H1 (cell line): ENCODE results near the gene OR5AL1. TPM values are rescaled to one million over a fixed set of nuclear protein-coding genes. Genes with fewer than 3 reads are reported as not detected.

Source experiments
- CTCF ChIA-PET: fragments of 300-600 bp; sonication (Branson Sonifier 250); formaldehyde crosslinking; loops from one replicate; lab custom pipeline; 2021; ENCODE audit not compliant: partially characterized antibody; lab: Charles Lee
- POLR2A ChIA-PET: fragments of 300-600 bp; sonication (Branson Sonifier 250); formaldehyde crosslinking; loops from one replicate; lab custom pipeline; 2021; ENCODE audit warnings: inconsistent platforms; ENCODE audit not compliant: partially characterized antibody; lab: Charles Lee
- DNase-seq, 2 experiments: peaks; one replicate each; pipeline versions ENCODE4 v3.0.0 to v3.0.0-alpha.2; 2010 to 2022; ENCODE audit warnings: low spot score in 2 of 2, low read depth in 1 of 2, mixed read lengths in 1 of 2
- FAIRE-seq: peaks from 2 replicates; lab custom pipeline; 2011; peaks lifted over from hg19 to GRCh38; lab: Jason Lieb, UNC
- H2AFZ ChIP-seq: 2 replicates; pipeline ENCODE4 v1.8.1; 2012; ENCODE audit warnings: low read length, inconsistent platforms
- H2AK5ac ChIP-seq: 2 replicates; pipeline ENCODE4 v1.6.1; 2013; ENCODE audit warnings: low read depth, low read length
- H2BK120ac ChIP-seq: replicated peaks from 2 replicates; pipeline ENCODE3; 2013; ENCODE audit warnings: low read depth, low read length, inconsistent platforms
- H2BK12ac ChIP-seq: 2 replicates; pipeline ENCODE4 v1.6.1; 2013; ENCODE audit warnings: low read depth, low read length
- H2BK15ac ChIP-seq: 2 replicates; pipeline ENCODE4 v1.6.1; 2013; ENCODE audit warnings: low read length
- H2BK20ac ChIP-seq: 2 replicates; pipeline ENCODE4 v1.6.1; 2013; ENCODE audit warnings: low read length
- H2BK5ac ChIP-seq: 2 replicates; pipeline ENCODE4 v1.6.1; 2013; ENCODE audit warnings: low read depth, low read length
- H3K14ac ChIP-seq: 2 replicates; pipeline ENCODE4 v1.6.1; 2013; ENCODE audit warnings: inconsistent platforms; ENCODE audit not compliant: insufficient read length
- H3K18ac ChIP-seq: 2 replicates; pipeline ENCODE4 v1.6.1; 2013; ENCODE audit warnings: low read length; ENCODE audit errors: extremely low read depth
- H3K23ac ChIP-seq: 2 replicates; pipeline ENCODE4 v1.6.1; 2013; ENCODE audit warnings: inconsistent platforms; ENCODE audit not compliant: insufficient read length
- H3K23me2 ChIP-seq: 2 replicates; pipeline ENCODE4 v1.6.1; 2013; ENCODE audit warnings: low read depth, low read length
- H3K27ac ChIP-seq: 2 replicates; pipeline ENCODE4 v1.6.1; 2011; ENCODE audit warnings: low read depth, low read length, inconsistent platforms
- H3K27me3 ChIP-seq, 4 experiments: replicated peaks in 1 of 4; 1 replicate in 1 of 4; 2 replicates in 3 of 4; pipeline versions ENCODE4 v1.6.1 to v1.8.1; 2011 to 2013; ENCODE audit warnings: low read length in 3 of 4, mild to moderate bottlenecking in 3 of 4, inconsistent platforms in 2 of 4, mixed read lengths in 2 of 4, moderate library complexity in 1 of 4; ENCODE audit not compliant: control insufficient read depth in 3 of 4, insufficient read depth in 3 of 4; ENCODE audit errors: extremely low read depth in 1 of 4
- H3K36me3 ChIP-seq, 4 experiments: 2 replicates each; pipeline versions ENCODE4 v1.6.1 to v1.8.1; 2011 to 2013; ENCODE audit warnings: mild to moderate bottlenecking in 4 of 4, low read length in 3 of 4, moderate library complexity in 2 of 4, control low read depth in 1 of 4, inconsistent platforms in 1 of 4; ENCODE audit not compliant: insufficient read depth in 4 of 4, control insufficient read depth in 2 of 4
- H3K4ac ChIP-seq: replicated peaks from 2 replicates; pipeline ENCODE3; 2013; ENCODE audit warnings: low read length, low read depth, mixed read lengths, inconsistent platforms; ENCODE audit not compliant: insufficient read length
- H3K4me1 ChIP-seq, 4 experiments: replicated peaks in 1 of 4; 1 replicate in 1 of 4; 2 replicates in 3 of 4; pipeline versions ENCODE4 v1.6.1 to v1.8.1; 2011 to 2013; ENCODE audit warnings: low read length in 3 of 4, inconsistent platforms in 2 of 4, mixed read lengths in 1 of 4; ENCODE audit not compliant: insufficient read depth in 4 of 4, control insufficient read depth in 3 of 4
- H3K4me2 ChIP-seq, 2 experiments: 2 replicates each; pipeline versions ENCODE4 v1.6.1 to v1.8.1; 2011 to 2013; ENCODE audit warnings: low read depth in 2 of 2, low read length in 2 of 2, control low read depth in 1 of 2, inconsistent platforms in 1 of 2, mild to moderate bottlenecking in 1 of 2; ENCODE audit not compliant: insufficient read depth in 1 of 2
- H3K4me3 ChIP-seq, 4 experiments: fragments of 200-600, 300-600 bp in 1 of 4; sonication (generic), shearing (Covaris generic), sonication (Bioruptor Twin) in 1 of 4; 2 replicates each; pipeline versions ENCODE4 v1.5.1 to v1.8.1; 2011 to 2016; ENCODE audit warnings: low read length in 4 of 4, low read depth in 3 of 4, control low read depth in 2 of 4, inconsistent platforms in 2 of 4, mild to moderate bottlenecking in 2 of 4, mixed read lengths in 1 of 4, moderate library complexity in 1 of 4; ENCODE audit not compliant: insufficient read depth in 2 of 4; ENCODE audit errors: extremely low read depth in 1 of 4
- H3K56ac ChIP-seq: replicated peaks from 2 replicates; pipeline ENCODE3; 2013; ENCODE audit warnings: low read depth, mild to moderate bottlenecking, mixed read lengths, low read length, inconsistent platforms; ENCODE audit not compliant: insufficient read length
- H3K79me1 ChIP-seq: 2 replicates; pipeline ENCODE4 v1.6.1; 2013; ENCODE audit warnings: low read depth, low read length, control low read depth
- H3K79me2 ChIP-seq, 2 experiments: 2 replicates each; pipeline versions ENCODE4 v1.6.1 to v1.8.1; 2012 to 2013; ENCODE audit warnings: low read length in 2 of 2, mild to moderate bottlenecking in 2 of 2, inconsistent platforms in 1 of 2; ENCODE audit not compliant: insufficient read depth in 2 of 2, control insufficient read depth in 1 of 2
- H3K9ac ChIP-seq, 4 experiments: replicated peaks in 1 of 4; 1 replicate in 1 of 4; 2 replicates in 3 of 4; pipeline versions ENCODE4 v1.6.1 to v1.8.1; 2011 to 2013; ENCODE audit warnings: low read depth in 3 of 4, low read length in 3 of 4, control low read depth in 2 of 4, mild to moderate bottlenecking in 2 of 4, moderate library complexity in 2 of 4, inconsistent platforms in 1 of 4; ENCODE audit errors: extremely low read depth in 1 of 4
- H3K9me3 ChIP-seq, 2 experiments: 2 replicates each; pipeline versions ENCODE4 v1.6.1 to v1.8.1; 2012 to 2013; ENCODE audit warnings: mild to moderate bottlenecking in 2 of 2, moderate library complexity in 2 of 2, control low read depth in 1 of 2, inconsistent platforms in 1 of 2, low read depth in 1 of 2, low read length in 1 of 2, mixed read lengths in 1 of 2; ENCODE audit not compliant: insufficient read depth in 2 of 2
- H4K20me1 ChIP-seq, 2 experiments: replicated peaks in 1 of 2; 2 replicates each; pipeline versions ENCODE3 to v1.8.1; 2011 to 2013; ENCODE audit warnings: inconsistent platforms in 2 of 2, low read length in 2 of 2, mild to moderate bottlenecking in 1 of 2; ENCODE audit not compliant: insufficient read depth in 2 of 2, control insufficient read depth in 1 of 2
- H4K5ac ChIP-seq: 2 replicates; pipeline ENCODE4 v1.6.1; 2013; ENCODE audit warnings: low read length, low read depth, mixed read lengths, inconsistent platforms; ENCODE audit not compliant: insufficient read length
- H4K8ac ChIP-seq: 2 replicates; pipeline ENCODE4 v1.8.0; 2013; ENCODE audit warnings: mild to moderate bottlenecking, moderate library complexity, low read length, inconsistent platforms; ENCODE audit not compliant: insufficient read depth; ENCODE audit errors: extremely low read depth
- H4K91ac ChIP-seq: replicated peaks from 2 replicates; pipeline ENCODE3; 2013; ENCODE audit warnings: low read length, mixed read lengths, inconsistent platforms; ENCODE audit not compliant: insufficient read length
- GABPA ChIP-seq: IDR thresholded peaks from 2 replicates; pipeline ENCODE4 v1.6.1; 2011; ENCODE audit warnings: mild to moderate bottlenecking, low read length, moderate library complexity, borderline replicate concordance; ENCODE audit not compliant: insufficient read depth
- KDM1A ChIP-seq: fragments of 200-600, 300-600 bp; sonication (generic); IDR thresholded peaks from 2 replicates; pipeline ENCODE4 v1.7.1; 2016; ENCODE audit warnings: mild to moderate bottlenecking, low read length, borderline replicate concordance
- SIX5 ChIP-seq: IDR thresholded peaks from 2 replicates; pipeline ENCODE4 v1.6.1; 2011; ENCODE audit warnings: mild to moderate bottlenecking, low read depth, low read length
- TAF7 ChIP-seq: optimal IDR thresholded peaks from 2 replicates; pipeline ENCODE3; 2011; ENCODE audit warnings: low read depth, mild to moderate bottlenecking, inconsistent platforms, low read length, moderate library complexity, borderline replicate concordance
- TCF12 ChIP-seq: IDR thresholded peaks from 2 replicates; pipeline ENCODE4 v1.6.1; 2011; ENCODE audit warnings: low read depth, mild to moderate bottlenecking, low read length
- USF2 ChIP-seq: IDR thresholded peaks from 2 replicates; pipeline ENCODE4 v1.6.1; 2011; ENCODE audit warnings: low read length, improper control_type of control experiment
- WGBS, 2 experiments: shearing (Covaris generic) in 1 of 2; methylation state at CpG; one replicate each; pipeline versions ENCODE4 v1.1.6 to v1.1.7; 2013 to 2015; ENCODE audit warnings: low lambda C conversion rate in 2 of 2, mixed read lengths in 2 of 2, inconsistent platforms in 1 of 2, low coverage in 1 of 2, missing lambda C conversion rate in 1 of 2; ENCODE audit not compliant: insufficient replicate concordance in 2 of 2, insufficient coverage in 1 of 2, insufficient read length in 1 of 2; ENCODE audit errors: extremely low coverage in 1 of 2, missing lambda C conversion rate in 1 of 2; 5-methylcytosine and 5-hydroxymethylcytosine counted together
- polyA plus RNA-seq, 7 experiments: library from polyadenylated mRNA; depleted of rRNA in 3 of 7; stranded (reverse) in 5 of 7; unstranded in 2 of 7; fragments of >200 nt in 5 of 7; fragments of 200-250 nt in 2 of 7; gene quantifications; 1 replicate in 5 of 7; 2 replicates in 1 of 7; 4 replicates in 1 of 7; pipeline versions ENCODE4 v1.2.1 to v1.2.3, GENCODE V29; 2011 to 2013; ENCODE audit warnings: missing spikeins in 2 of 7, mixed read lengths in 2 of 7
- total RNA-seq: library from RNA; stranded (reverse); fragmentation: NEBNext Ultra II Directional; extraction: Animal tissue kit (Norgen Biotek cat#: 25700); gene quantifications from 2 replicates; pipeline ENCODE4 v1.2.1, GENCODE V29; 2021

OR5AL1 gene
- total and polyA plus RNA-seq, 2 of the 8 experiments (the other 6 are each of a cell fraction or from before 2014, with no cell fraction given) = not detected

GRCh38 chr11:56394381-56394780 lies 18.1 kb upstream of the OR5AL1 start:
- no peak overlapping the region for H2BK12ac ChIP-seq
- H3K23ac ChIP-seq = no peak overlapping the region
- no peak overlapping the region for H2AFZ ChIP-seq
- no peak overlapping the region for H3K4ac ChIP-seq
- no peaks in the 10 kb centered on the region for H4K20me1 ChIP-seq
- FAIRE-seq (no peak), DNase-seq (no peak)
- H4K5ac ChIP-seq = no peak overlapping the region
- no peaks in the 10 kb centered on the region for H3K27me3 ChIP-seq
- no peaks in the 10 kb centered on the region for H3K79me1 ChIP-seq
- no peak overlapping the region for H2BK20ac ChIP-seq
- H3K9me3 ChIP-seq = no peaks in the 10 kb centered on the region
- no peak overlapping the region for H3K27ac ChIP-seq
- no peak overlapping the region for H2AK5ac ChIP-seq
- no peak overlapping the region for H3K4me3 ChIP-seq
- no peak overlapping the region for H2BK120ac ChIP-seq
- H3K36me3 ChIP-seq = no peaks in the 10 kb centered on the region
- ChIA-PET CTCF (interaction anchor here (1.5 kb wide), 1 partner anchor 12 kb away, joined by 3 read pairs; no protein-coding TSS in a partner anchor), POLR2A (no interaction called here)
- no peaks in the 10 kb centered on the region for H3K23me2 ChIP-seq
- H2BK15ac ChIP-seq = no peak overlapping the region
- no peak overlapping the region for H4K8ac ChIP-seq
- H3K56ac ChIP-seq = no peak overlapping the region
- H4K91ac ChIP-seq = no peak overlapping the region
- H2BK5ac ChIP-seq = no peak overlapping the region
- H3K14ac ChIP-seq = no peak overlapping the region
- no peaks in the 10 kb centered on the region for H3K79me2 ChIP-seq
- no peak overlapping the region for H3K4me2 ChIP-seq
- H3K4me1 ChIP-seq = no peaks in the 10 kb centered on the region
- WGBS, 2 experiments = 97% methylated on average over 3 of the region's 3 CpGs; no CpG with 5 or more reads in 1 of the 2 experiments
- H3K18ac ChIP-seq = no peak overlapping the region
- H3K9ac ChIP-seq = no peak overlapping the region
- TF ChIP-seq KDM1A (no peak), USF2 (no peak), TCF12 (no peak), TAF7 (no peak), GABPA (no peak), SIX5 (no peak)
